Measurements from ENCODE around the gene UBXN6. TPM values are rescaled to one million over a fixed set of nuclear protein-coding genes. Genes with fewer than 3 reads are reported as not detected.

UBXN6 gene
- total and polyA plus RNA-seq, 2 experiments from 2014 or later: 19.1 to 21.6 TPM

- Mint-ChIP-seq H3K27me3 (ENCODE audit: insufficient read depth, low read depth, poor library complexity) (peaks cover 14% of the 10 kb centered on the region), H3K4me3 (peak overlapping the region; percentile 34; the same call in 1 of the 3 replicates), H3K36me3 (ENCODE audit: low read depth) (peaks cover 79% of the 10 kb centered on the region), H3K9me3 (no peaks in the 10 kb centered on the region; the same call in 2 of the 3 replicates), H3K27ac (peak overlapping the region; percentile 84; the same call in 1 of the 2 replicates), H3K4me1 (peaks cover 67% of the 10 kb centered on the region)
- TF ChIP-seq POLR2AphosphoS5 (IDR thresholded peaks at IDR 0.05; ENCODE audit: low read depth) (no peak), CTCF (conservative IDR thresholded peaks at IDR 0.05; ENCODE audit: low read depth in 2 of 2) (no peak), EZH2 (IDR thresholded peaks at IDR 0.05; ENCODE audit: low read depth, unreplicated experiment) (no peak), ZNF462 (CRISPR knock-in tag; IDR thresholded peaks at IDR 0.05) (no peak), ETS1 (IDR thresholded peaks at IDR 0.05) (no peak), REST (IDR thresholded peaks at IDR 0.05; ENCODE audit: unreplicated experiment) (no peak), EZH2phosphoT487 (IDR thresholded peaks at IDR 0.05; ENCODE audit: unreplicated experiment) (no peak), STAT1 (IDR thresholded peaks at IDR 0.05; ENCODE audit: unreplicated experiment) (no peak), JUNB (IDR thresholded peaks at IDR 0.05; ENCODE audit: unreplicated experiment) (no peak), ZNF331 (CRISPR knock-in tag; IDR thresholded peaks at IDR 0.05; ENCODE audit: low read depth) (no peak), CREB1 (CRISPR knock-in tag; IDR thresholded peaks at IDR 0.05; ENCODE audit: low read depth) (no peak)
- Histone ChIP-seq H3K27me3 (ENCODE audit: insufficient read depth) (no peaks in the 10 kb centered on the region), H3K79me2 (replicated peaks; ENCODE audit: insufficient read depth) (peaks cover 85% of the 10 kb centered on the region), H2AFZ (no peak overlapping the region), H3K9me2 (ENCODE audit: insufficient read depth) (no peaks in the 10 kb centered on the region), H4K20me1 (replicated peaks; ENCODE audit: insufficient read depth) (peaks cover 29% of the 10 kb centered on the region), H3F3A (replicated peaks; ENCODE audit: low read depth) (peaks cover 26% of the 10 kb centered on the region; the same call in 1 of the 2 replicates), H3K36me3 (ENCODE audit: insufficient read depth) (peaks cover 16% of the 10 kb centered on the region), H3K4me3 (peak overlapping the region; percentile 14; the same call in 1 of the 2 replicates), H3K4me1 (ENCODE audit: insufficient read depth) (peaks cover 66% of the 10 kb centered on the region), H3K27ac (ENCODE audit: low read depth) (peak overlapping the region; percentile 100), H3K4me2 (peak overlapping the region; percentile 30)
- no peak for ATAC-seq
- no peak for DNase-seq (ENCODE audit: low spot score)
These were observed 51.6 kb downstream of the UBXN6 start for GRCh38 chr19:4405977-4406376.
